Transverse colon (tissue), 4 donors: ENCODE results near the gene OPTC. TPM values are rescaled to one million over a fixed set of nuclear protein-coding genes. Genes with fewer than 3 reads are reported as not detected.
A peak's percentile ranks its signal among the peaks of the same experiment; 100 is the strongest.

Experiments
- DNase-seq: peaks from one replicate; pipeline ENCODE4 v3.0.0-alpha.2; 2019
- H3K27ac ChIP-seq, 4 donors: fragments of 200-600 bp; sonication (generic); 2 replicates each; pipeline ENCODE4 v1.5.1; 2016 to 2018; ENCODE audit warnings: inconsistent platforms in 4 of 4
- H3K27me3 ChIP-seq: fragments of 200-600 bp; sonication (generic); 2 replicates; pipeline ENCODE4 v1.5.1; 2017; ENCODE audit warnings: inconsistent platforms
- H3K36me3 ChIP-seq, 4 donors: fragments of 200-600 bp; sonication (generic); 2 replicates each; pipeline ENCODE4 v1.5.1; 2017 to 2019; ENCODE audit warnings: inconsistent platforms in 4 of 4
- H3K4me1 ChIP-seq, 4 donors: fragments of 200-600 bp; sonication (generic); 2 replicates each; pipeline ENCODE4 v1.5.1; 2017 to 2020; ENCODE audit warnings: inconsistent platforms in 4 of 4
- H3K4me3 ChIP-seq, 4 donors: fragments of 200-600 bp; sonication (generic); 1 replicate in 1 of 4; 2 replicates in 3 of 4; pipeline versions ENCODE4 v1.5.1 to v1.6.1; 2017 to 2019; ENCODE audit warnings: inconsistent platforms in 4 of 4
- H3K9me3 ChIP-seq, 2 donors: fragments of 200-600 bp; sonication (generic); 2 replicates each; pipeline ENCODE4 v1.5.1; 2017 to 2019; ENCODE audit warnings: inconsistent platforms in 2 of 2
- EP300 ChIP-seq: sonication (generic); formaldehyde crosslinking; IDR thresholded peaks from one replicate; pipeline ENCODE4 v1.6.1; 2017; ENCODE audit warnings: antibody characterized with exemption, low read depth
- POLR2A ChIP-seq: fragments of 450-650 bp; IDR thresholded peaks from one replicate; pipeline ENCODE4 v1.6.1; 2016; ENCODE audit warnings: antibody characterized with exemption, mild to moderate bottlenecking, moderate library complexity
- POLR2AphosphoS5 ChIP-seq, 3 donors: sonication (generic); formaldehyde crosslinking; IDR thresholded peaks; one replicate each; pipeline ENCODE4 v1.6.1; 2016; ENCODE audit warnings: antibody characterized with exemption in 3 of 3
- WGBS, 2 donors: methylation state at CpG; one replicate each; pipeline ENCODE4 v1.1.5; 2018; ENCODE audit warnings: low coverage in 1 of 2; 5-methylcytosine and 5-hydroxymethylcytosine counted together
- in situ Hi-C, 4 donors: fragments of 200-750 bp; cut with MboI; loops; one replicate each; pipeline versions ENCODE4 v1.15.0 to v1.15.1; 2017; ENCODE audit warnings: low sequenced_read_pairs in 3 of 4, low pct_ligation_motif_present in 1 of 4, low pct_unique_long_range_greater_than_20kb in 1 of 4
- intact Hi-C: fragments of 100-400 bp; cut with DNase I; formaldehyde crosslinking; loops from one replicate; pipeline ENCODE4 v1.15.1; 2023; ENCODE audit warnings: low total_unique reads
- total RNA-seq, 4 donors: library from RNA; depleted of rRNA; stranded (reverse); fragments of >200 nt; gene quantifications; one replicate each; pipeline ENCODE4 v1.1.0, GENCODE V29; 2016
- TF ChIP-seq, protein P1 (sequence below), 5 experiments: fragments of 200-600 bp in 3 of 5; fragments of 450-650 bp in 2 of 5; sonication (generic) in 3 of 5; IDR thresholded peaks; 1 replicate in 2 of 5; 2 replicates in 3 of 5; pipeline ENCODE4 v1.5.1; 2016 to 2017; ENCODE audit warnings: antibody characterized with exemption in 5 of 5, inconsistent platforms in 3 of 5, mild to moderate bottlenecking in 2 of 5, moderate library complexity in 1 of 5

Gene OPTC
- total RNA-seq, 4 donors from 2014 or later = not detected

DNA sequence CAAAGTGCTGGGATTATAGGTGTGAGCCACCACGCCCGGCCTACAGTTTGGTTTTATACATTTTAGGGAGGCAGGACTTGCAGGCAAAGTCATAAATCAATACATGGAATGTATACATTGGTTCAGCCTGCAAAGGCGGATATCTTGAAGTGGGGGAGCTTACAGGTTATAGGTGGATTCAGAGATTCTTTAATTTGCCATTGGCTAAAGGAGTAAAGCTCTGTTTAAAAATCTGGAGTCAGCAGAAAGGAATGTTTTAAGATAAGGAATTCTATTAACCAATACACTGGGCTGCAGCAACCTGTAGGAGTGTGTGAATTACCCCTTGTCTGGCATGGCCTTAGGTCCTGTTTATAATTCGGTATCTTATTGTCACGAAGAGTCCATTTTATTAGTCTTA lies 57.6 kb downstream of the OPTC start:
- no peak for TF ChIP-seq POLR2A
- TF ChIP-seq EP300 = no peak
- no peak for TF ChIP-seq POLR2AphosphoS5 (IDR thresholded peaks at IDR 0.05)
- TF ChIP-seq, protein P1, sequence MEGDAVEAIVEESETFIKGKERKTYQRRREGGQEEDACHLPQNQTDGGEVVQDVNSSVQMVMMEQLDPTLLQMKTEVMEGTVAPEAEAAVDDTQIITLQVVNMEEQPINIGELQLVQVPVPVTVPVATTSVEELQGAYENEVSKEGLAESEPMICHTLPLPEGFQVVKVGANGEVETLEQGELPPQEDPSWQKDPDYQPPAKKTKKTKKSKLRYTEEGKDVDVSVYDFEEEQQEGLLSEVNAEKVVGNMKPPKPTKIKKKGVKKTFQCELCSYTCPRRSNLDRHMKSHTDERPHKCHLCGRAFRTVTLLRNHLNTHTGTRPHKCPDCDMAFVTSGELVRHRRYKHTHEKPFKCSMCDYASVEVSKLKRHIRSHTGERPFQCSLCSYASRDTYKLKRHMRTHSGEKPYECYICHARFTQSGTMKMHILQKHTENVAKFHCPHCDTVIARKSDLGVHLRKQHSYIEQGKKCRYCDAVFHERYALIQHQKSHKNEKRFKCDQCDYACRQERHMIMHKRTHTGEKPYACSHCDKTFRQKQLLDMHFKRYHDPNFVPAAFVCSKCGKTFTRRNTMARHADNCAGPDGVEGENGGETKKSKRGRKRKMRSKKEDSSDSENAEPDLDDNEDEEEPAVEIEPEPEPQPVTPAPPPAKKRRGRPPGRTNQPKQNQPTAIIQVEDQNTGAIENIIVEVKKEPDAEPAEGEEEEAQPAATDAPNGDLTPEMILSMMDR (IDR thresholded peaks at IDR 0.05) = no peak
- Histone ChIP-seq H3K4me1 (peaks cover 0 to 23% (median 14%) of the 10 kb centered on the region in 4 donors), H3K27me3 (no peaks in the 10 kb centered on the region), H3K27ac (peak overlapping the region in 2 of 4 donors; percentile 18 to 21), H3K9me3 (no peaks in the 10 kb centered on the region), H3K36me3 (no peaks in the 10 kb centered on the region), H3K4me3 (no peak overlapping the region)
- in situ Hi-C loops (no loop called here), intact Hi-C loops (no loop called here)
- 80% methylated on average over 5 of the region's 5 CpGs; no CpG with 5 or more reads in 1 of the 2 donors for WGBS, 2 donors
- DNase-seq = no peak

DNA sequence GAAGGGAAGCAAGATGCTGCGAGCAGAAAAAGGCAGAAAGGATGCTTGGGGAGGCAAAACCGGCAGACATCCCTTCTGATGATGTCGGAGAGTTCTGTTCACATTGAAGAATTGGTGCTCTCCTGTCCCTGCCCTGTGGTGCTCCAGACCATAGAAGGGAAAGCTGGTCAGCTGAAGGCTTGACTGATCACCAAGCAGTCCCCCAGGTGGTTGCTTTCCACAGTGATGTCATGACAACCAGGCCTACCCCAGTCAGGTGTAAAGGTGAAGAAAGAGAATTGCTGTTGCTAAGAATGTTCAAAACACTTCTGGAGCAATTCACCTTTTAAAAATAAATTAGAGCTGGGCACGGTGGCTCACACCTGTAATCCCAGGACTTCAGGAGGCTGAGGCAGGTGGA lies 59.5 kb downstream of the OPTC start:
- in situ Hi-C loops (no loop called here), intact Hi-C loops (no loop called here)
- no peak for DNase-seq
- no peak for TF ChIP-seq POLR2A
- WGBS, 2 donors = 82% methylated on average over 3 to 4 of the region's 4 CpGs
- H3K27me3 ChIP-seq = no peaks in the 10 kb centered on the region
- no peaks in the 10 kb centered on the region for H3K36me3 ChIP-seq
- no peaks in the 10 kb centered on the region for H3K9me3 ChIP-seq
- H3K4me1 ChIP-seq = peaks cover 8 to 39% (median 15%) of the 10 kb centered on the region in 4 donors
- no peak overlapping the region for H3K4me3 ChIP-seq
- H3K27ac ChIP-seq = peak overlapping the region in 3 of 4 donors; percentile 84 to 90 (median 84)

DNA sequence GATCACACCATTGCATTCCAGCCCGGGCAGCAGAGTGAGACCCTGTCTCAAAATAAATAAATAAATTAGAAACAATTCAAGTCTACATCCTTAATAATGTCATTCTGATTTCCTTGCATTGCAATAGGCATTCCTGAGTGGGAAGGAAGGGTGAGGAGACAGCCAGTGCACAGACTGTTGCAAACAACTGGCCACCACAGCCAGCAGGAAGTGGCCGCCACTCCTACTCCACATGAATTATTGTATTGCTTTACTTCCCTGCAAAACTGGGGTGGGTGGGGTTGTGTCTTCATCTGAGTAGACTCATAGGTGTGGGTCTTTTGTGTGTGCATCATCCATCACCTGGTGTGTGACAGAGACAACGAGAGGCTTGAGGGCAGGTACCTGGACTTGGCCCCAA lies 60.1 kb downstream of the OPTC start:
- H3K4me3 ChIP-seq = no peak overlapping the region
- in situ Hi-C loops = no loop called here
- H3K27ac ChIP-seq = peak overlapping the region; percentile 84 to 90 (median 84)
- TF ChIP-seq EP300 (no peak), POLR2A (no peak), POLR2AphosphoS5 (IDR thresholded peaks at IDR 0.05) (no peak)
- TF ChIP-seq, protein P1 (IDR thresholded peaks at IDR 0.05) = no peak
- intact Hi-C loops = no loop called here
- DNase-seq = no peak
- 73 to 78% methylated on average over 2 to 3 of the region's 3 CpGs for WGBS, 2 donors
- H3K36me3 ChIP-seq = no peaks in the 10 kb centered on the region
- no peaks in the 10 kb centered on the region for H3K9me3 ChIP-seq
- peaks cover 8 to 43% (median 19%) of the 10 kb centered on the region in 4 donors for H3K4me1 ChIP-seq
- no peaks in the 10 kb centered on the region for H3K27me3 ChIP-seq

DNA sequence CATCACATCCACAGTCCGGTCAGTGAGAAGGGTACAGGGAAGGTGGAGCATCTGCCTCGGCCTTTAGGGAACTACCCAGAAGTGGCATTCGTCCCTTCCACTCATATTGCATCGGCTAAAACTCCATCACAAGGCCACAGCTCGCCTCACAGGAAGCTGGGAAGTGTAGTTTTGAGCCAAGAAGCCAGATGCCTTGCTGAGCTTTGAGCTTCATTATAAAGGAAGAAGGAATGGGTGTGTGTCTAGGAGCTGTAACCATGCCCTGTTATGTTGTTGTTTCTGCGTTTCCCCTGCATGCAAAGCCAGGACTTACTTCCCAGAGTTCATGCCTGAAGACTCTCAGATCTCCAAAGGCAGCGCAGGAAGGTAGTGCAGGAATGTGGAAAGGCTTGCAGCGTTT lies 61.1 kb downstream of the OPTC start:
- intact Hi-C loops = loop anchor here (5.0 kb wide), 1 partner anchor 43 kb away; no protein-coding TSS in a partner anchor
- WGBS, 2 donors = 76% methylated on average over 8 of the region's 8 CpGs; no CpG with 5 or more reads in 1 of the 2 donors
- in situ Hi-C loops = no loop called here
- TF ChIP-seq POLR2AphosphoS5 (IDR thresholded peaks at IDR 0.05) (no peak), POLR2A (no peak), EP300 (no peak)
- TF ChIP-seq, protein P1 (IDR thresholded peaks at IDR 0.05) = no peak
- Histone ChIP-seq H3K36me3 (no peaks in the 10 kb centered on the region), H3K27me3 (no peaks in the 10 kb centered on the region), H3K27ac (peak overlapping the region; percentile 84 to 90 (median 84)), H3K4me1 (peaks cover 8 to 46% (median 19%) of the 10 kb centered on the region in 4 donors), H3K4me3 (peak overlapping the region in 1 of 4 donors; percentile 8), H3K9me3 (no peaks in the 10 kb centered on the region)
- DNase-seq = no peak
